ENCODE results near the gene VENTX. TPM values are rescaled to one million over a fixed set of nuclear protein-coding genes. Genes with fewer than 3 reads are reported as not detected.

Gene VENTX
- total RNA-seq, 2 donors from 2014 or later, result 5.1 to 9.5 TPM

- Histone ChIP-seq H3K4me3 (no peak overlapping the region), H3K4me1 (ENCODE audit: control insufficient read depth in 1 of 2, low read depth in 2 of 2) (peaks cover 3 to 11% of the 10 kb centered on the region in 2 donors), H3K9me3 (no peaks in the 10 kb centered on the region), H3K27me3 (replicated peaks; ENCODE audit: insufficient read depth) (no peaks in the 10 kb centered on the region), H3K36me3 (no peaks in the 10 kb centered on the region), H3K27ac (no peak overlapping the region)
- no peak for ATAC-seq (ENCODE audit: insufficient number of reproducible peaks, low FRiP score, low read depth)
- no peak for DNase-seq (ENCODE audit: low spot score)
- TF ChIP-seq CTCF (IDR thresholded peaks at IDR 0.05), result no peak
Measured at GRCh38 chr10:133253361-133253955, 15.8 kb downstream of the VENTX start.

- H3K4me3 ChIP-seq, result no peak overlapping the region
- H3K36me3 ChIP-seq, result no peaks in the 10 kb centered on the region
- H3K27ac ChIP-seq, result no peak overlapping the region
- peaks cover 4 to 22% of the 10 kb centered on the region in 2 donors for H3K4me1 ChIP-seq (ENCODE audit: control insufficient read depth in 1 of 2, low read depth in 2 of 2)
- no peaks in the 10 kb centered on the region for H3K9me3 ChIP-seq
- DNase-seq (ENCODE audit: low spot score), result no peak
- TF ChIP-seq CTCF (IDR thresholded peaks at IDR 0.05), result no peak
- H3K27me3 ChIP-seq (replicated peaks; ENCODE audit: insufficient read depth), result no peaks in the 10 kb centered on the region
- ATAC-seq (ENCODE audit: insufficient number of reproducible peaks, low FRiP score, low read depth), result no peak
Measured at GRCh38 chr10:133254421-133255120, 16.9 kb downstream of the VENTX start.

- DNase-seq (ENCODE audit: low spot score) (no peak), ATAC-seq (ENCODE audit: insufficient number of reproducible peaks, low FRiP score, low read depth) (no peak)
- no peak overlapping the region for H3K4me3 ChIP-seq
- no peaks in the 10 kb centered on the region for H3K27me3 ChIP-seq (replicated peaks; ENCODE audit: insufficient read depth)
- H3K36me3 ChIP-seq, result no peaks in the 10 kb centered on the region
- H3K9me3 ChIP-seq, result no peaks in the 10 kb centered on the region
- peaks cover 11 to 24% of the 10 kb centered on the region in 2 donors for H3K4me1 ChIP-seq (ENCODE audit: control insufficient read depth in 1 of 2, low read depth in 2 of 2)
- H3K27ac ChIP-seq, result no peak overlapping the region
- TF ChIP-seq CTCF (IDR thresholded peaks at IDR 0.05), result no peak
Measured at GRCh38 chr10:133255323-133255722, 17.7 kb downstream of the VENTX start.

- peaks cover 22 to 39% of the 10 kb centered on the region in 2 donors for H3K4me1 ChIP-seq (ENCODE audit: control insufficient read depth in 1 of 2, low read depth in 2 of 2)
- peak overlapping the region in 1 of 2 donors; percentile 59 for H3K27ac ChIP-seq
- TF ChIP-seq CTCF (IDR thresholded peaks at IDR 0.05), result peak; percentile 24
- no peaks in the 10 kb centered on the region for H3K27me3 ChIP-seq (replicated peaks; ENCODE audit: insufficient read depth)
- no peaks in the 10 kb centered on the region for H3K9me3 ChIP-seq
- H3K4me3 ChIP-seq, result peak overlapping the region; percentile 63
- DNase-seq (ENCODE audit: low spot score), result no peak
- H3K36me3 ChIP-seq, result no peaks in the 10 kb centered on the region
- no peak for ATAC-seq (ENCODE audit: insufficient number of reproducible peaks, low FRiP score, low read depth)
Measured at GRCh38 chr10:133257489-133258065, 19.9 kb downstream of the VENTX start.

GRCh38 chr10:133258066-133258817, 20.6 kb downstream of the VENTX start:
- H3K4me1 ChIP-seq (ENCODE audit: control insufficient read depth in 1 of 2, low read depth in 2 of 2), result peaks cover 22 to 41% of the 10 kb centered on the region in 2 donors
- ATAC-seq (ENCODE audit: insufficient number of reproducible peaks, low FRiP score, low read depth) (no peak), DNase-seq (ENCODE audit: low spot score) (no peak)
- no peaks in the 10 kb centered on the region for H3K27me3 ChIP-seq (replicated peaks; ENCODE audit: insufficient read depth)
- H3K9me3 ChIP-seq, result no peaks in the 10 kb centered on the region
- TF ChIP-seq CTCF (IDR thresholded peaks at IDR 0.05), result no peak
- peak overlapping the region in 1 of 2 donors; percentile 59 for H3K27ac ChIP-seq
- no peak overlapping the region for H3K4me3 ChIP-seq
- no peaks in the 10 kb centered on the region for H3K36me3 ChIP-seq
